ENCODE results near the gene TLE1. TPM values are rescaled to one million over a fixed set of nuclear protein-coding genes. Genes with fewer than 3 reads are reported as not detected.

Gene TLE1
- total RNA-seq, 1 experiment from 2014 or later, result 79.3 TPM

DNA sequence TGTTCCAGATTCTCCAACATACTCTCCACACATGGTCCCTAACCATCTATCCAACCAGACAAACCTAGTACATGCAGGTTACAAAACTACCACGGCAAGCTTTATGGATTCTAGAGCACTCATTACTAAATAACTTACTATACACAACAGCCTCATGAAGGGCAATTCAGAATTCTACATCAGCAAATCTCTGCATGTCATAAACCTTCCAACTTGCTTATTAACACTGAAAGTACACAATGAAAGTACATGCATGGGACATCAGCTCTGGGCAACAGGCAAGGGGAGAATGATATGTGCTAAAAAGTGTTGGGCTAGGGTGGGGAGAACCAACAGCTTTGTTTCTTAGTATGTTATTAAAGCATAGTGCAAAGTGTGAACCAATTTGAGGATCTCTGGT is 70.4 kb downstream of the TLE1 start:
- TF ChIP-seq, protein P1, sequence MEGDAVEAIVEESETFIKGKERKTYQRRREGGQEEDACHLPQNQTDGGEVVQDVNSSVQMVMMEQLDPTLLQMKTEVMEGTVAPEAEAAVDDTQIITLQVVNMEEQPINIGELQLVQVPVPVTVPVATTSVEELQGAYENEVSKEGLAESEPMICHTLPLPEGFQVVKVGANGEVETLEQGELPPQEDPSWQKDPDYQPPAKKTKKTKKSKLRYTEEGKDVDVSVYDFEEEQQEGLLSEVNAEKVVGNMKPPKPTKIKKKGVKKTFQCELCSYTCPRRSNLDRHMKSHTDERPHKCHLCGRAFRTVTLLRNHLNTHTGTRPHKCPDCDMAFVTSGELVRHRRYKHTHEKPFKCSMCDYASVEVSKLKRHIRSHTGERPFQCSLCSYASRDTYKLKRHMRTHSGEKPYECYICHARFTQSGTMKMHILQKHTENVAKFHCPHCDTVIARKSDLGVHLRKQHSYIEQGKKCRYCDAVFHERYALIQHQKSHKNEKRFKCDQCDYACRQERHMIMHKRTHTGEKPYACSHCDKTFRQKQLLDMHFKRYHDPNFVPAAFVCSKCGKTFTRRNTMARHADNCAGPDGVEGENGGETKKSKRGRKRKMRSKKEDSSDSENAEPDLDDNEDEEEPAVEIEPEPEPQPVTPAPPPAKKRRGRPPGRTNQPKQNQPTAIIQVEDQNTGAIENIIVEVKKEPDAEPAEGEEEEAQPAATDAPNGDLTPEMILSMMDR (conservative IDR thresholded peaks at IDR 0.05), result no peak
- no peak overlapping the region for H3K4ac ChIP-seq (ENCODE audit: low read depth, low read length)
- no peak overlapping the region for H4K8ac ChIP-seq (replicated peaks; ENCODE audit: insufficient read length, low read depth, low read length)
- H2BK5ac ChIP-seq (ENCODE audit: insufficient read length, low read length), result no peak overlapping the region
- H3K4me1 ChIP-seq (ENCODE audit: insufficient read depth, low read length), result peaks cover 12% of the 10 kb centered on the region; the same call in 1 of the 2 replicates
- no peak for DNase-seq
- no peak overlapping the region for H3K18ac ChIP-seq (ENCODE audit: insufficient read length, low read depth, low read length)
- no peak overlapping the region for H3K4me2 ChIP-seq (ENCODE audit: insufficient read depth, insufficient read length, low read length)
- H3K14ac ChIP-seq (ENCODE audit: insufficient read depth, low read length), result no peak overlapping the region
- no peak overlapping the region for H2BK120ac ChIP-seq (ENCODE audit: low read depth, low read length, poor library complexity, severe bottlenecking)
- H3K23ac ChIP-seq (ENCODE audit: insufficient read length, low read depth, low read length), result no peak overlapping the region
- no peak overlapping the region for H2AK5ac ChIP-seq (ENCODE audit: insufficient read length, low read length)
- H3K9me3 Mint-ChIP-seq, result no peaks in the 10 kb centered on the region
- H3K9ac ChIP-seq (ENCODE audit: extremely low read depth, insufficient read length, low read length), result no peak overlapping the region
- H3T11ph ChIP-seq (ENCODE audit: low read length), result no peak overlapping the region
- no peak overlapping the region; a peak in 1 of 7 replicates for H3K27ac Mint-ChIP-seq
- H3K4me3 Mint-ChIP-seq, result no peak overlapping the region
- H2AFZ ChIP-seq (ENCODE audit: low read length), result no peak overlapping the region
- no peaks in the 10 kb centered on the region for H3K23me2 ChIP-seq (ENCODE audit: insufficient read length, low read depth, low read length, poor library complexity, severe bottlenecking)
- H3K56ac ChIP-seq (ENCODE audit: insufficient read length, low read depth, low read length), result no peak overlapping the region
- no peaks in the 10 kb centered on the region; the same call in 1 of the 2 replicates for H3K79me2 ChIP-seq (ENCODE audit: insufficient read depth, low read length)
- WGBS (ENCODE audit: extremely low coverage, insufficient read length, low lambda C conversion rate), result no CpG with 5 or more reads among the region's 1 CpG
- H3K27me3 Mint-ChIP-seq (ENCODE audit: low read depth), result no peaks in the 10 kb centered on the region
- H3K9me3 ChIP-seq (ENCODE audit: control insufficient read depth, low read depth, low read length), result no peaks in the 10 kb centered on the region
- H4K20me1 ChIP-seq (ENCODE audit: control insufficient read depth, insufficient read depth, insufficient read length), result no peaks in the 10 kb centered on the region
- no peak overlapping the region for H2BK20ac ChIP-seq (ENCODE audit: low read depth, low read length, poor library complexity, severe bottlenecking)
- H4K91ac ChIP-seq (ENCODE audit: insufficient read length, low read depth, low read length), result no peak overlapping the region
- no peaks in the 10 kb centered on the region for H3K27me3 ChIP-seq (ENCODE audit: insufficient read depth, low read length)
- no peak overlapping the region for H2BK12ac ChIP-seq (ENCODE audit: insufficient read length, low read depth, low read length)
- no peak overlapping the region for H4K5ac ChIP-seq (ENCODE audit: insufficient read length, low read depth, low read length)
- H3K27ac ChIP-seq (ENCODE audit: insufficient read length, low read depth, low read length), result no peak overlapping the region
- peaks cover 34 to 39% of the 10 kb centered on the region in 2 experiments for H3K4me1 Mint-ChIP-seq
- no peak overlapping the region for H2BK15ac ChIP-seq (ENCODE audit: low read depth, low read length)
- H3K36me3 Mint-ChIP-seq (ENCODE audit: insufficient read depth in 1 of 3, low read depth in 3 of 3), result peaks cover 39 to 59% (median 57%) of the 10 kb centered on the region in 3 experiments; a peak in 6 of 7 replicates
- H3K79me1 ChIP-seq (ENCODE audit: insufficient read depth, low read depth, low read length, poor library complexity, severe bottlenecking), result no peaks in the 10 kb centered on the region
